Neutrophil (primary cell): ENCODE results near the gene FHOD3.

ENCODE experiments used
- H3K27ac ChIP-seq: fragments of 200-600 bp; sonication (generic); 2 replicates; pipeline ENCODE4 v1.5.1; 2016; ENCODE audit warnings: mild to moderate bottlenecking, moderate library complexity
- H3K27me3 ChIP-seq: fragments of 200-600 bp; sonication (generic); 2 replicates; pipeline ENCODE4 v1.6.0; 2016; ENCODE audit warnings: mild to moderate bottlenecking
- H3K36me3 ChIP-seq: fragments of 200-600 bp; sonication (generic); 2 replicates; pipeline ENCODE4 v1.5.1; 2017
- H3K4me1 ChIP-seq, 2 experiments: fragments of 200-600 bp in 1 of 2; sonication (generic) in 1 of 2; 1 replicate in 1 of 2; 2 replicates in 1 of 2; pipeline versions ENCODE4 v1.5.1 to v1.6.1; 2013 to 2016; ENCODE audit warnings: low read depth in 1 of 2, low read length in 1 of 2, mild to moderate bottlenecking in 1 of 2, moderate library complexity in 1 of 2; ENCODE audit not compliant: control insufficient read depth in 1 of 2, insufficient read depth in 1 of 2
- H3K4me3 ChIP-seq, 2 experiments: fragments of 200-600 bp in 1 of 2; sonication (generic) in 1 of 2; 1 replicate in 1 of 2; 2 replicates in 1 of 2; pipeline ENCODE4 v1.5.1; 2013 to 2016; ENCODE audit warnings: low read depth in 1 of 2, low read length in 1 of 2, mild to moderate bottlenecking in 1 of 2, moderate library complexity in 1 of 2
- H3K9me3 ChIP-seq: fragments of 200-600 bp; sonication (generic); 2 replicates; pipeline ENCODE4 v1.5.1; 2016
- TF ChIP-seq, protein P1 (sequence below): fragments of 200-600 bp; sonication (generic); IDR thresholded peaks from 2 replicates; pipeline ENCODE4 v1.5.1; 2016; ENCODE audit warnings: antibody characterized with exemption

Gene FHOD3

GRCh38 chr18:36365836-36366775, 68.6 kb downstream of the FHOD3 start:
- Histone ChIP-seq H3K4me3 (no peak overlapping the region), H3K27ac (no peak overlapping the region)
- TF ChIP-seq, protein P1, sequence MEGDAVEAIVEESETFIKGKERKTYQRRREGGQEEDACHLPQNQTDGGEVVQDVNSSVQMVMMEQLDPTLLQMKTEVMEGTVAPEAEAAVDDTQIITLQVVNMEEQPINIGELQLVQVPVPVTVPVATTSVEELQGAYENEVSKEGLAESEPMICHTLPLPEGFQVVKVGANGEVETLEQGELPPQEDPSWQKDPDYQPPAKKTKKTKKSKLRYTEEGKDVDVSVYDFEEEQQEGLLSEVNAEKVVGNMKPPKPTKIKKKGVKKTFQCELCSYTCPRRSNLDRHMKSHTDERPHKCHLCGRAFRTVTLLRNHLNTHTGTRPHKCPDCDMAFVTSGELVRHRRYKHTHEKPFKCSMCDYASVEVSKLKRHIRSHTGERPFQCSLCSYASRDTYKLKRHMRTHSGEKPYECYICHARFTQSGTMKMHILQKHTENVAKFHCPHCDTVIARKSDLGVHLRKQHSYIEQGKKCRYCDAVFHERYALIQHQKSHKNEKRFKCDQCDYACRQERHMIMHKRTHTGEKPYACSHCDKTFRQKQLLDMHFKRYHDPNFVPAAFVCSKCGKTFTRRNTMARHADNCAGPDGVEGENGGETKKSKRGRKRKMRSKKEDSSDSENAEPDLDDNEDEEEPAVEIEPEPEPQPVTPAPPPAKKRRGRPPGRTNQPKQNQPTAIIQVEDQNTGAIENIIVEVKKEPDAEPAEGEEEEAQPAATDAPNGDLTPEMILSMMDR: no peak

DNA sequence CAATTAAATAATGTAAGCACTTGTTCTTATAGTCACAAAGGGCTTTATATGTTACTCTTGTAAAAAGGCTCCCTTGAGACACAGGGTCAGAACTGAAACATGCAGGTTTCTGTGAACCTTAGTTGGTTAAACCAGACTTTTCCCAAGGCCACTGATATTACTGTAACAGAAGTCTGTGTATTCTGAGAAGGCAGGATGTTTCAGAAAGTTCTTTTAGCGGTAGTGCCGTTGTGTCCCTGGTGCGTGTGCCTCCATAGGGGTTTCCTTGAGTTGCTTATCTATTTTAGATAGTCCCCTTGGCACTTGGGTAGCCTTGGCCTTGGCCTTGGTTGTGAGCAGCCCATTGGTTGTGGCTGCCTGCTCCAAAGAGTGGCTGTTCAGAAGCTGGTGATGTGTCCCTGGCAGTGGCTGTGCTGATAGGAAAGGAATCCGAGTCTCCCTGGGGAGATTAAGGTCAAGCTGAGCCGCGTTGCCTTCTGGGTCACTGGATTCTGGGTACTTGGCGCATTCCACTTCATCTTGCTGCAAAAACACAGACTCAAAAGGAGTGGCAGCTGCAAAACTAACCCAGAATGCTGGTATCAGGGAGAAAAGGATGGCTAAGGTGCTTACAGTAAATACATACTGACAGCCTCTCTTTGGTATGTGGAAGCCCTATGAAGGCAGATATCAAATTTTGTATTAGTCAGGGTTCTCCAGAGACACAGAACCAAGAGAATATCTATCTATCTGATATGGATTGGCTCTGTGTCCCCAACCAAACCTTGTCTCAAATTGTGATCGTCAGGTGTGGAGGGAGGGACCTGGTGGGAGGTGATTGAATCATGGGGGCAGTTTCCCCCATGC, 69.7 kb downstream of the FHOD3 start:
- Histone ChIP-seq H3K36me3 (no peaks in the 10 kb centered on the region), H3K27me3 (peaks cover 60% of the 10 kb centered on the region), H3K27ac (no peak overlapping the region), H3K4me3 (no peak overlapping the region), H3K4me1 (no peaks in the 10 kb centered on the region), H3K9me3 (no peaks in the 10 kb centered on the region)
- TF ChIP-seq, protein P1: no peak

More at GRCh38 chr18:36365836-36366775, 68.6 kb downstream of the FHOD3 start:
- Histone ChIP-seq H3K9me3 (no peaks in the 10 kb centered on the region), H3K27me3 (peaks cover 49% of the 10 kb centered on the region), H3K36me3 (no peaks in the 10 kb centered on the region), H3K4me1 (no peaks in the 10 kb centered on the region)

DNA sequence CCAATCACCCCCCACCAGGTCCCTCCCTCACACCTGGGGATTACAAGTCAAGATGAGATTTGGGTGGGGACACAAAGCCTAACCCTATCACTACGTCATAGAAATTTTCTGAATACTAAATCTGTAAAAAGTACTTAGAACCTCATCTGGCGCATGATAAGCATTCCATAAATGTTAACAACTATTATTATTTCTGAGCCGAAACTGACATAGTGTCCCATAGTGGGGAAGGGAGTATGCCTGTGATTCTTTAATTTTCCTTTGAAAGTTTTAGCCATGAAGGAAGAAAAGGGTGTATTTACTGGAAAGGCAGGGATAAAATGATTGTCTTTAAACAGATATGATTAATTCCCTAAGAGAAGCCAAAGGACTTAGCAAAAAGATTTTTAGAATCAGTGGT, 71.4 kb downstream of the FHOD3 start:
- TF ChIP-seq, protein P1: no peak
- H3K9me3 ChIP-seq: no peaks in the 10 kb centered on the region
- no peaks in the 10 kb centered on the region for H3K36me3 ChIP-seq
- no peak overlapping the region for H3K4me3 ChIP-seq
- peaks cover 0 to 8% of the 10 kb centered on the region in 2 experiments for H3K4me1 ChIP-seq
- H3K27ac ChIP-seq: no peak overlapping the region
- H3K27me3 ChIP-seq: peaks cover 77% of the 10 kb centered on the region

GRCh38 chr18:36372903-36373311, 75.4 kb downstream of the FHOD3 start:
- Histone ChIP-seq H3K4me1 (peaks cover 0 to 8% of the 10 kb centered on the region in 2 experiments), H3K4me3 (no peak overlapping the region), H3K9me3 (no peaks in the 10 kb centered on the region), H3K36me3 (no peaks in the 10 kb centered on the region), H3K27ac (no peak overlapping the region), H3K27me3 (peaks cover 88% of the 10 kb centered on the region)
- TF ChIP-seq, protein P1: no peak

- Histone ChIP-seq H3K36me3 (no peaks in the 10 kb centered on the region), H3K4me3 (no peak overlapping the region), H3K4me1 (peaks cover 0 to 8% of the 10 kb centered on the region in 2 experiments), H3K9me3 (no peaks in the 10 kb centered on the region), H3K27me3 (peaks cover 82% of the 10 kb centered on the region), H3K27ac (no peak overlapping the region)
- TF ChIP-seq, protein P1: no peak
Observed at GRCh38 chr18:36374262-36374661, 76.7 kb downstream of the FHOD3 start.
